ENCODE data around the gene LIN7C.

The LIN7C gene

GRCh38 chr11:27471589-27472397 is 34.8 kb downstream of the LIN7C start:
- DNase-seq: peak in 9 of 10 donors; percentile 11 to 89 (median 30)
- intact Hi-C loops (cut with DNase I): loop anchor here (5.0 kb wide), 1 partner anchor 109 kb away; the partner anchor contains the start of gene CCDC34

- no peak for DNase-seq
- intact Hi-C loops (cut with DNase I): loop anchor here (5.0 kb wide), 1 partner anchor 109 kb away; the partner anchor contains the start of gene CCDC34
These were observed 35.6 kb downstream of the LIN7C start for GRCh38 chr11:27470826-27471588.

- intact Hi-C loops (cut with DNase I): loop anchor here (5.0 kb wide), 1 partner anchor 108 kb away; the partner anchor contains the start of gene CCDC34
- DNase-seq: no peak
These were observed 36.4 kb downstream of the LIN7C start for GRCh38 chr11:27470166-27470565.

- intact Hi-C loops (cut with DNase I): no loop called here
These were observed 37.4 kb downstream of the LIN7C start for GRCh38 chr11:27468995-27469695.

GRCh38 chr11:27468209-27468994 is 38.2 kb downstream of the LIN7C start:
- no peak for DNase-seq
- intact Hi-C loops (cut with DNase I): no loop called here

More at GRCh38 chr11:27468995-27469695, 37.4 kb downstream of the LIN7C start:
- no peak for DNase-seq

- no peak for DNase-seq
- intact Hi-C loops (cut with DNase I): no loop called here
These were observed 39.2 kb downstream of the LIN7C start for GRCh38 chr11:27467181-27467913.

- no peak for DNase-seq
- intact Hi-C loops (cut with DNase I): no loop called here
These were observed 40.2 kb downstream of the LIN7C start for GRCh38 chr11:27466363-27466762.

- DNase-seq: no peak
- intact Hi-C loops (cut with DNase I): no loop called here
These were observed 40.9 kb downstream of the LIN7C start for GRCh38 chr11:27465629-27466028.

GRCh38 chr11:27464909-27465308 is 41.7 kb downstream of the LIN7C start:
- no peak for DNase-seq
- intact Hi-C loops (cut with DNase I): no loop called here

- intact Hi-C loops (cut with DNase I): no loop called here
- no peak for DNase-seq
These were observed 42.3 kb downstream of the LIN7C start for GRCh38 chr11:27464289-27464696.

- intact Hi-C loops (cut with DNase I): no loop called here
- DNase-seq: no peak
These were observed 44.0 kb downstream of the LIN7C start for GRCh38 chr11:27462543-27462942.

- intact Hi-C loops (cut with DNase I): no loop called here
These were observed 46.2 kb downstream of the LIN7C start for GRCh38 chr11:27460158-27460978.

GRCh38 chr11:27459191-27459590 is 47.4 kb downstream of the LIN7C start:
- intact Hi-C loops (cut with DNase I): no loop called here
- DNase-seq: no peak

More at GRCh38 chr11:27460158-27460978, 46.2 kb downstream of the LIN7C start:
- no peak for DNase-seq

GRCh38 chr11:27458182-27458581 is 48.4 kb downstream of the LIN7C start:
- no peak for DNase-seq
- intact Hi-C loops (cut with DNase I): no loop called here

- no peak for DNase-seq
- intact Hi-C loops (cut with DNase I): no loop called here
These were observed 49.7 kb downstream of the LIN7C start for GRCh38 chr11:27456795-27457329.

GRCh38 chr11:27456140-27456794 is 50.3 kb downstream of the LIN7C start:
- intact Hi-C loops (cut with DNase I): no loop called here
- DNase-seq: no peak

GRCh38 chr11:27455667-27456066 is 50.9 kb downstream of the LIN7C start:
- intact Hi-C loops (cut with DNase I): no loop called here
- no peak for DNase-seq

- intact Hi-C loops (cut with DNase I): no loop called here
- no peak for DNase-seq
These were observed 52.9 kb downstream of the LIN7C start for GRCh38 chr11:27453701-27454100.
